ENCODE measurements around the gene FAM174B.
A peak's percentile ranks its signal among the peaks of the same experiment; 100 is the strongest.

The FAM174B gene

GRCh38 chr15:92603278-92603677, 52.3 kb downstream of the FAM174B start:
- TF ChIP-seq CTCF (IDR thresholded peaks at IDR 0.05), result no peak
- Histone ChIP-seq H3K27ac (no peak overlapping the region), H3K4me1 (no peaks in the 10 kb centered on the region), H3K4me3 (no peak overlapping the region), H3K36me3 (no peaks in the 10 kb centered on the region), H3K9me3 (no peaks in the 10 kb centered on the region), H3K27me3 (no peaks in the 10 kb centered on the region)
- no peak for DNase-seq
- intact Hi-C loops (cut with DNase I; ENCODE audit: low total_unique reads), result no loop called here

- Histone ChIP-seq H3K4me1 (no peaks in the 10 kb centered on the region), H3K9me3 (no peaks in the 10 kb centered on the region), H3K27ac (no peak overlapping the region), H3K36me3 (no peaks in the 10 kb centered on the region), H3K27me3 (no peaks in the 10 kb centered on the region), H3K4me3 (no peak overlapping the region)
- no peak for TF ChIP-seq CTCF (IDR thresholded peaks at IDR 0.05)
- intact Hi-C loops (cut with DNase I; ENCODE audit: low total_unique reads), result no loop called here
- no peak for DNase-seq
Measured at GRCh38 chr15:92602267-92602593, 53.3 kb downstream of the FAM174B start.

GRCh38 chr15:92601592-92602266, 53.8 kb downstream of the FAM174B start:
- H3K4me3 ChIP-seq, result no peak overlapping the region

GRCh38 chr15:92600856-92601255, 54.7 kb downstream of the FAM174B start:
- H3K27ac ChIP-seq, result no peak overlapping the region
- H3K9me3 ChIP-seq, result no peaks in the 10 kb centered on the region
- H3K36me3 ChIP-seq, result no peaks in the 10 kb centered on the region
- TF ChIP-seq CTCF (IDR thresholded peaks at IDR 0.05), result no peak
- no peak overlapping the region for H3K4me3 ChIP-seq
- intact Hi-C loops (cut with DNase I; ENCODE audit: low total_unique reads), result no loop called here
- H3K4me1 ChIP-seq, result no peaks in the 10 kb centered on the region
- no peak for DNase-seq
- H3K27me3 ChIP-seq, result no peaks in the 10 kb centered on the region

More at GRCh38 chr15:92601592-92602266, 53.8 kb downstream of the FAM174B start:
- Histone ChIP-seq H3K4me1 (no peaks in the 10 kb centered on the region), H3K27me3 (no peaks in the 10 kb centered on the region), H3K36me3 (no peaks in the 10 kb centered on the region), H3K9me3 (no peaks in the 10 kb centered on the region), H3K27ac (no peak overlapping the region)
- no peak for TF ChIP-seq CTCF (IDR thresholded peaks at IDR 0.05)
- peak in 1 of 2 donors; percentile 35 for DNase-seq
- intact Hi-C loops (cut with DNase I; ENCODE audit: low total_unique reads), result no loop called here

GRCh38 chr15:92599394-92599970, 56.1 kb downstream of the FAM174B start:
- no peaks in the 10 kb centered on the region for H3K36me3 ChIP-seq
- no peaks in the 10 kb centered on the region for H3K9me3 ChIP-seq
- no peak overlapping the region for H3K27ac ChIP-seq
- intact Hi-C loops (cut with DNase I; ENCODE audit: low total_unique reads), result no loop called here
- no peaks in the 10 kb centered on the region for H3K27me3 ChIP-seq
- TF ChIP-seq CTCF (IDR thresholded peaks at IDR 0.05), result no peak
- H3K4me3 ChIP-seq, result no peak overlapping the region
- H3K4me1 ChIP-seq, result no peaks in the 10 kb centered on the region
- DNase-seq, result no peak
